Measurements from ENCODE around the gene EFHB.
"Not testable (repeated sequence)": the region's sequence is repeated elsewhere in the genome, so short reads cannot be mapped to it uniquely, and the experiment has no call there.

EFHB gene

DNA sequence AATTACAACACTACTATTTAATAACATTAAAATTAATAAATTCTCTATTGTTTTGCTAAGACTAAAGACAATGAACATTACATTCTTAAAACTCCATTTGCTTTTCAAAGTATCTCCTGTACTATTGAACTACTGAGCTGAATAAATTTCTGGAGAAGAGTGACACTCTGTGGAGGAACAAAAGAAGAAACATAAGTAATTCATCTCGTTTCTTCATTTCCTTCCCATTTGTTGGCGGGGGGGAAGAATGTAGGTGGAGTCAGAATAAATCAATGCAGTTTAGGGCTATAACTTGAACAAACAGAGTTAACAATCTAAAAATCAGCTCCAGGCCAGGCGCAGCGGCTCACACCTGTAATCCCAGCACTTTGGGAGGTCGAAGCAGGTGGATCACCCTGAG, 32.7 kb downstream of the EFHB start:
- no peak for DNase-seq (ENCODE audit: extremely low read depth, low read depth)
- TF ChIP-seq, protein P1, sequence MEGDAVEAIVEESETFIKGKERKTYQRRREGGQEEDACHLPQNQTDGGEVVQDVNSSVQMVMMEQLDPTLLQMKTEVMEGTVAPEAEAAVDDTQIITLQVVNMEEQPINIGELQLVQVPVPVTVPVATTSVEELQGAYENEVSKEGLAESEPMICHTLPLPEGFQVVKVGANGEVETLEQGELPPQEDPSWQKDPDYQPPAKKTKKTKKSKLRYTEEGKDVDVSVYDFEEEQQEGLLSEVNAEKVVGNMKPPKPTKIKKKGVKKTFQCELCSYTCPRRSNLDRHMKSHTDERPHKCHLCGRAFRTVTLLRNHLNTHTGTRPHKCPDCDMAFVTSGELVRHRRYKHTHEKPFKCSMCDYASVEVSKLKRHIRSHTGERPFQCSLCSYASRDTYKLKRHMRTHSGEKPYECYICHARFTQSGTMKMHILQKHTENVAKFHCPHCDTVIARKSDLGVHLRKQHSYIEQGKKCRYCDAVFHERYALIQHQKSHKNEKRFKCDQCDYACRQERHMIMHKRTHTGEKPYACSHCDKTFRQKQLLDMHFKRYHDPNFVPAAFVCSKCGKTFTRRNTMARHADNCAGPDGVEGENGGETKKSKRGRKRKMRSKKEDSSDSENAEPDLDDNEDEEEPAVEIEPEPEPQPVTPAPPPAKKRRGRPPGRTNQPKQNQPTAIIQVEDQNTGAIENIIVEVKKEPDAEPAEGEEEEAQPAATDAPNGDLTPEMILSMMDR (IDR thresholded peaks at IDR 0.05; ENCODE audit: low read depth, low read length) = no peak; the same call in 1 of the 2 replicates

DNA sequence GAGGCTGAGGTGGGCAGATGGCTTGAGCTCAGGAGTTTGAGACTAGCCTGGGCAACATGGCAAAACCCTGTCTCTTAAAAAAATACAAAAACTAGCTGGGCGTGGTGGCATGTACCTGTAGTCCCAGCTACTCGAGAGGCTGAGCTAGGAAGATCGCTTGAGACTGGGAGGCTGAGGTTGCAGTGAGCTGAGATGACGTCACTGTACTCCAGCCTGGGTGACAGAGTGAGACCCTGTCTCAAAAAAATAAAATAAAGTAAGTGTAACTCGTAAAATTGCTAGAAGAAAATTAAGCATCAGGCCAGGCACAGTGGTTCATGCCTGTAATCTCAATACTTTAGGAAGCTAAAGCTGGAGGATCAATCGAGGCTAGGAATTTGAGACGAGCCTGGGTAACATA, 34.2 kb downstream of the EFHB start:
- DNase-seq (ENCODE audit: extremely low read depth, low read depth) = not testable (repeated sequence)

GRCh38 chr3:19899264-19899663, 34.8 kb downstream of the EFHB start:
- TF ChIP-seq, protein P1 (IDR thresholded peaks at IDR 0.05; ENCODE audit: low read depth, low read length) = no peak
- no peak for DNase-seq (ENCODE audit: extremely low read depth, low read depth)

- TF ChIP-seq, protein P1 (IDR thresholded peaks at IDR 0.05; ENCODE audit: low read depth, low read length) = no peak
- DNase-seq (ENCODE audit: extremely low read depth, low read depth) = no peak
These were observed 35.3 kb downstream of the EFHB start for GRCh38 chr3:19898721-19899120.

- TF ChIP-seq, protein P1 (IDR thresholded peaks at IDR 0.05; ENCODE audit: low read depth, low read length) = no peak
- DNase-seq (ENCODE audit: extremely low read depth, low read depth) = no peak
These were observed 42.3 kb downstream of the EFHB start for GRCh38 chr3:19891740-19892139.

DNA sequence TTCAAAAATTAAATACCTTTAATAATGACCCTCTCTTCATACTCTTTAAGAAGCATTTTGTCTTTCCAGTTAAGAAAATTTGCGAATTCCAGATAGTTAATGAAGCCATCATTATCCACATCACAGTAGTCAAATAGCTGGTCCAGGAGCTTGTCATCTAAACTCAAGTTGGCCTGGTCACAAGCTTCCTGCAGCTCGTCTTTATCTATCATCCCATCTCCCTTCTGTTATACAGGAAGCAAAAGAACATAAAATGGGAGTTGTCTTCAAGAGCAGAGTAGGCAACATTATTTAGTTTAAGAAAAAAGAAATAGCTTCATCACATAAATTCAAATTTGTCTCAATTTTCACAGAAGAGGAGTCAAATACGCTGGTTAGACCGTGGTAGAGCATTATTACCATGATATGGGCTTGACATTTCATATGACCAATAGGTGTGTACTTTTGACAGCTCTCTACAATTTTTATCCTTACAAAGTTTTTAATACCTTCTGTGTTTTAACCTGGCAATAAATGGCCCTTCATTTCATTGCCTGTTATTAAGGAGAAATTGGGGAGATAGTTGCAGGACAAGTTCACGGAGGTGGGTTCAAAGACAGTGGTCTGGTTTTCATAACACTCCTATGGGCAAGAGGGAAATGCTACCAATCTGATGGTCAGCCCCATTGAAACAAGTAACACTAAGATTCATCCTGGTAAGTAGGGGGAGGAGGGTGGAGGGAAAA, 45.4 kb downstream of the EFHB start:
- TF ChIP-seq, protein P1 (IDR thresholded peaks at IDR 0.05; ENCODE audit: low read depth, low read length) = no peak

GRCh38 chr3:19887122-19887521, 46.9 kb downstream of the EFHB start:
- not testable (repeated sequence) for DNase-seq (ENCODE audit: extremely low read depth, low read depth)

More for the DNA sequence above, 45.4 kb downstream of the EFHB start:
- DNase-seq (ENCODE audit: extremely low read depth, low read depth) = no peak

GRCh38 chr3:19886404-19886803, 47.6 kb downstream of the EFHB start:
- TF ChIP-seq, protein P1 (IDR thresholded peaks at IDR 0.05; ENCODE audit: low read depth, low read length) = no peak
- DNase-seq (ENCODE audit: extremely low read depth, low read depth) = no peak
